NT2/D1 (cell line): ENCODE results near the gene CYP3A7.
"Not testable (repeated sequence)": the region's sequence is repeated elsewhere in the genome, so short reads cannot be mapped to it uniquely, and the experiment has no call there.

Experiments
- SUZ12 ChIP-seq: IDR thresholded peaks from 2 replicates; pipeline ENCODE4 v1.6.1; 2011; ENCODE audit not compliant: insufficient read length, insufficient read depth; ENCODE audit errors: extremely low read depth
- YY1 ChIP-seq: IDR thresholded peaks from 2 replicates; pipeline ENCODE4 v1.6.1; 2011; ENCODE audit not compliant: insufficient read length, insufficient read depth
- ZNF274 ChIP-seq: IDR thresholded peaks from 2 replicates; pipeline ENCODE4 v1.6.1; 2011; ENCODE audit warnings: mild to moderate bottlenecking, low read depth, low read length

GRCh38 chr7:99698867-99699730 lies 35.9 kb downstream of the CYP3A7 start:
- TF ChIP-seq SUZ12, ZNF274, YY1: not testable (repeated sequence)
